Measurements from ENCODE around the gene ZNF407. TPM values are rescaled to one million over a fixed set of nuclear protein-coding genes. Genes with fewer than 3 reads are reported as not detected.

The ZNF407 gene
- total and polyA plus RNA-seq, 11 donors = 3.8 to 14.7 (median 11.5) TPM

- H3K9me3 ChIP-seq = no peaks in the 10 kb centered on the region
- ATAC-seq = no peak
- no peak for DNase-seq
- TF ChIP-seq POLR2A (IDR thresholded peaks at IDR 0.05) (no peak), CTCF (IDR thresholded peaks at IDR 0.05) (no peak)
- H3K27me3 ChIP-seq = no peaks in the 10 kb centered on the region
- no peaks in the 10 kb centered on the region for H3K4me1 ChIP-seq
- H3K36me3 ChIP-seq = peaks cover 0 to 7% (median 0%) of the 10 kb centered on the region in 9 donors
- H3K27ac ChIP-seq = no peak overlapping the region
- intact Hi-C loops (cut with DNase I) = no loop called here
- 88 to 99% (median 96%) methylated on average over 1 of the region's 1 CpG for WGBS, 4 donors
- H3K4me3 ChIP-seq = no peak overlapping the region
Observed at GRCh38 chr18:74930616-74931015, 332.9 kb downstream of the ZNF407 start.

GRCh38 chr18:74933930-74934329 lies 336.3 kb downstream of the ZNF407 start:
- DNase-seq (no peak), ATAC-seq (no peak)
- intact Hi-C loops (cut with DNase I) = no loop called here
- H3K27me3 ChIP-seq = no peaks in the 10 kb centered on the region
- H3K9me3 ChIP-seq = no peaks in the 10 kb centered on the region
- H3K4me1 ChIP-seq = no peaks in the 10 kb centered on the region
- TF ChIP-seq POLR2A (IDR thresholded peaks at IDR 0.05) (no peak), CTCF (IDR thresholded peaks at IDR 0.05) (no peak)
- H3K36me3 ChIP-seq = peaks cover 0 to 7% (median 0%) of the 10 kb centered on the region in 9 donors
- H3K4me3 ChIP-seq = no peak overlapping the region
- H3K27ac ChIP-seq = no peak overlapping the region
- 91 to 94% (median 92%) methylated on average over 4 of the region's 4 CpGs for WGBS, 4 donors

GRCh38 chr18:74935434-74935833 lies 337.8 kb downstream of the ZNF407 start:
- peaks cover 0 to 7% (median 0%) of the 10 kb centered on the region in 9 donors for H3K36me3 ChIP-seq
- no peak for ATAC-seq
- H3K27me3 ChIP-seq = no peaks in the 10 kb centered on the region
- H3K4me3 ChIP-seq = no peak overlapping the region
- TF ChIP-seq POLR2A (IDR thresholded peaks at IDR 0.05) = no peak
- TF ChIP-seq CTCF (IDR thresholded peaks at IDR 0.05) = no peak
- DNase-seq = no peak
- WGBS, 4 donors = 92 to 96% (median 94%) methylated on average over 7 of the region's 7 CpGs
- H3K4me1 ChIP-seq = no peaks in the 10 kb centered on the region
- H3K9me3 ChIP-seq = no peaks in the 10 kb centered on the region
- intact Hi-C loops (cut with DNase I) = no loop called here
- H3K27ac ChIP-seq = no peak overlapping the region

- H3K36me3 ChIP-seq = peaks cover 0 to 7% (median 0%) of the 10 kb centered on the region in 9 donors
- H3K4me3 ChIP-seq = no peak overlapping the region
- H3K9me3 ChIP-seq = no peaks in the 10 kb centered on the region
- no peaks in the 10 kb centered on the region for H3K27me3 ChIP-seq
- intact Hi-C loops (cut with DNase I) = no loop called here
- DNase-seq (no peak), ATAC-seq (no peak)
- no peak for TF ChIP-seq CTCF (IDR thresholded peaks at IDR 0.05)
- no peak for TF ChIP-seq POLR2A (IDR thresholded peaks at IDR 0.05)
- WGBS, 4 donors = 84 to 94% (median 94%) methylated on average over 6 of the region's 6 CpGs
- no peak overlapping the region for H3K27ac ChIP-seq
- H3K4me1 ChIP-seq = no peaks in the 10 kb centered on the region
Observed at GRCh38 chr18:74936343-74936742, 338.7 kb downstream of the ZNF407 start.

Measured in heart left ventricle (tissue), 16 donors.